T-helper 1 cell treated with Interleukin-12 subunit alpha and Interleukin-12 subunit beta and Interleukin-4 antibody, amounts not matched to agents 30 ng/mL and 1 ng/mL, for 36 hours (primary cell): Measurements from ENCODE around the gene RAB28. TPM values are rescaled to one million over a fixed set of nuclear protein-coding genes. Genes with fewer than 3 reads are reported as not detected.

Experiments
- intact Hi-C: fragments of 100-400 bp; cut with micrococcal nuclease; formaldehyde crosslinking; loops from one replicate; pipeline ENCODE4 v1.15.1; 2024
- total RNA-seq: library from RNA; stranded (reverse); gene quantifications from 2 replicates; pipeline ENCODE4 v1.2.3, GENCODE V29; 2022

Gene RAB28
- 16.9 and 17.1 TPM in 2 replicates for total RNA-seq

- intact Hi-C loops = loop anchor here (1.0 to 10.0 kb wide), 6 partner anchors 31 to 1518 kb away; partner anchors contain the start of genes BOD1L1 and CPEB2
Measured at GRCh38 chr4:13484122-13484748, at the start of gene RAB28. Gene RAB28 (minus strand): TSS chr4:13484340.

GRCh38 chr4:13531625-13531998 is 47.5 kb upstream of the RAB28 start:
- intact Hi-C loops = no loop called here

- intact Hi-C loops = no loop called here
Measured at GRCh38 chr4:13530823-13531624, 46.9 kb upstream of the RAB28 start.

- intact Hi-C loops = loop anchor here (2.0 kb wide), 1 partner anchor 17 kb away; no protein-coding TSS in a partner anchor
Measured at GRCh38 chr4:13529128-13529919, 45.2 kb upstream of the RAB28 start.

- intact Hi-C loops = loop anchor here (1.0 to 2.0 kb wide), 2 partner anchors 11 to 18 kb away; no protein-coding TSS in a partner anchor
Measured at GRCh38 chr4:13528821-13529127, 44.6 kb upstream of the RAB28 start.

GRCh38 chr4:13527981-13528820 is 44.1 kb upstream of the RAB28 start:
- intact Hi-C loops = loop anchor here (1.0 to 2.0 kb wide), 2 partner anchors 11 to 19 kb away; no protein-coding TSS in a partner anchor

- intact Hi-C loops = no loop called here
Measured at GRCh38 chr4:13527192-13527980, 43.2 kb upstream of the RAB28 start.

- intact Hi-C loops = no loop called here
Measured at GRCh38 chr4:13526658-13527057, 42.5 kb upstream of the RAB28 start.

- intact Hi-C loops = no loop called here
Measured at GRCh38 chr4:13525606-13526281, 41.6 kb upstream of the RAB28 start.

- intact Hi-C loops = no loop called here
Measured at GRCh38 chr4:13524504-13525243, 40.5 kb upstream of the RAB28 start.

GRCh38 chr4:13523591-13524503 is 39.7 kb upstream of the RAB28 start:
- intact Hi-C loops = no loop called here

GRCh38 chr4:13523105-13523477 is 39.0 kb upstream of the RAB28 start:
- intact Hi-C loops = no loop called here

- intact Hi-C loops = no loop called here
Measured at GRCh38 chr4:13522282-13523104, 38.4 kb upstream of the RAB28 start.

GRCh38 chr4:13521047-13521446 is 36.9 kb upstream of the RAB28 start:
- intact Hi-C loops = no loop called here

- intact Hi-C loops = no loop called here
Measured at GRCh38 chr4:13516315-13516860, 32.2 kb upstream of the RAB28 start.

GRCh38 chr4:13515268-13515667 is 31.1 kb upstream of the RAB28 start:
- intact Hi-C loops = no loop called here

GRCh38 chr4:13514722-13515121 is 30.6 kb upstream of the RAB28 start:
- intact Hi-C loops = no loop called here
